ENCODE measurements around the gene TLE1.

- TF ChIP-seq POLR2AphosphoS5 (IDR thresholded peaks at IDR 0.05), result peak in 2 of 3 donors; percentile 46 to 60
- TF ChIP-seq, protein P1, sequence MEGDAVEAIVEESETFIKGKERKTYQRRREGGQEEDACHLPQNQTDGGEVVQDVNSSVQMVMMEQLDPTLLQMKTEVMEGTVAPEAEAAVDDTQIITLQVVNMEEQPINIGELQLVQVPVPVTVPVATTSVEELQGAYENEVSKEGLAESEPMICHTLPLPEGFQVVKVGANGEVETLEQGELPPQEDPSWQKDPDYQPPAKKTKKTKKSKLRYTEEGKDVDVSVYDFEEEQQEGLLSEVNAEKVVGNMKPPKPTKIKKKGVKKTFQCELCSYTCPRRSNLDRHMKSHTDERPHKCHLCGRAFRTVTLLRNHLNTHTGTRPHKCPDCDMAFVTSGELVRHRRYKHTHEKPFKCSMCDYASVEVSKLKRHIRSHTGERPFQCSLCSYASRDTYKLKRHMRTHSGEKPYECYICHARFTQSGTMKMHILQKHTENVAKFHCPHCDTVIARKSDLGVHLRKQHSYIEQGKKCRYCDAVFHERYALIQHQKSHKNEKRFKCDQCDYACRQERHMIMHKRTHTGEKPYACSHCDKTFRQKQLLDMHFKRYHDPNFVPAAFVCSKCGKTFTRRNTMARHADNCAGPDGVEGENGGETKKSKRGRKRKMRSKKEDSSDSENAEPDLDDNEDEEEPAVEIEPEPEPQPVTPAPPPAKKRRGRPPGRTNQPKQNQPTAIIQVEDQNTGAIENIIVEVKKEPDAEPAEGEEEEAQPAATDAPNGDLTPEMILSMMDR (IDR thresholded peaks at IDR 0.05), result no peak
- TF ChIP-seq POLR2A (IDR thresholded peaks at IDR 0.05), result peak; percentile 34
- TF ChIP-seq EP300 (IDR thresholded peaks at IDR 0.05; ENCODE audit: low read depth), result no peak
Measured at GRCh38 chr9:81592887-81593266, 96.5 kb downstream of the TLE1 start.

Measured in transverse colon (tissue), 4 donors.